Upper lobe of left lung (tissue), 4 donors: ENCODE results near the gene CNN1.
"Not testable (repeated sequence)": the region's sequence is repeated elsewhere in the genome, so short reads cannot be mapped to it uniquely, and the experiment has no call there.

ENCODE experiments used
- EP300 ChIP-seq, 4 donors: sonication (generic); formaldehyde crosslinking; IDR thresholded peaks; one replicate each; pipeline ENCODE4 v1.5.1; 2017; ENCODE audit warnings: antibody characterized with exemption in 4 of 4, control low read depth in 2 of 4
- POLR2A ChIP-seq, 4 donors: fragments of 450-650 bp; IDR thresholded peaks; one replicate each; pipeline ENCODE4 v1.5.1; 2016 to 2017; ENCODE audit warnings: antibody characterized with exemption in 4 of 4, mild to moderate bottlenecking in 2 of 4
- TF ChIP-seq, protein P1 (sequence below), 6 experiments: fragments of 450-650 bp in 4 of 6; fragments of 200-600 bp in 2 of 6; sonication (generic) in 2 of 6; IDR thresholded peaks; one replicate each; pipeline ENCODE4 v1.5.1; 2016 to 2019; ENCODE audit warnings: antibody characterized with exemption in 6 of 6

DNA sequence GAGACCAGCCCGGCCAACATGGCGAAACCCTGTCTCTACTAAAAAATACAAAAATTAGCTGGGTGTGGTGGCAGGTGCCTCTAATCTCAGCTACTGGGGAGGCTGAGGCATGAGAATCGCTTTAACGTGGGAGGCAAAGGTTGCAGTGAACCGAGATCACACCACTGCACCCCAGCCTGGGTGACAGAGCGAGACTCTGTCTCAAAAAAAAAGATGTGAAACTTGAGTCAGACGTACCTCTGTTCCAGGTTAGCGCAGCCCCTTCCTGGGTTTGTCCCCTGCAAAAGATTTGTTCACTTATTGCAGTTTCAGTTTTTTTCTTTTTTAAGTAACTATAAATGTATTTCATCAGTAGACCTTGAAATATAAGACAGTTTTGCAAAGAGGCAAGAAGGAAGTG lies 61.1 kb downstream of the CNN1 start:
- TF ChIP-seq, protein P1, sequence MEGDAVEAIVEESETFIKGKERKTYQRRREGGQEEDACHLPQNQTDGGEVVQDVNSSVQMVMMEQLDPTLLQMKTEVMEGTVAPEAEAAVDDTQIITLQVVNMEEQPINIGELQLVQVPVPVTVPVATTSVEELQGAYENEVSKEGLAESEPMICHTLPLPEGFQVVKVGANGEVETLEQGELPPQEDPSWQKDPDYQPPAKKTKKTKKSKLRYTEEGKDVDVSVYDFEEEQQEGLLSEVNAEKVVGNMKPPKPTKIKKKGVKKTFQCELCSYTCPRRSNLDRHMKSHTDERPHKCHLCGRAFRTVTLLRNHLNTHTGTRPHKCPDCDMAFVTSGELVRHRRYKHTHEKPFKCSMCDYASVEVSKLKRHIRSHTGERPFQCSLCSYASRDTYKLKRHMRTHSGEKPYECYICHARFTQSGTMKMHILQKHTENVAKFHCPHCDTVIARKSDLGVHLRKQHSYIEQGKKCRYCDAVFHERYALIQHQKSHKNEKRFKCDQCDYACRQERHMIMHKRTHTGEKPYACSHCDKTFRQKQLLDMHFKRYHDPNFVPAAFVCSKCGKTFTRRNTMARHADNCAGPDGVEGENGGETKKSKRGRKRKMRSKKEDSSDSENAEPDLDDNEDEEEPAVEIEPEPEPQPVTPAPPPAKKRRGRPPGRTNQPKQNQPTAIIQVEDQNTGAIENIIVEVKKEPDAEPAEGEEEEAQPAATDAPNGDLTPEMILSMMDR (IDR thresholded peaks at IDR 0.05), result not testable (repeated sequence)
- TF ChIP-seq POLR2A, EP300 (IDR thresholded peaks at IDR 0.05): not testable (repeated sequence)
